Measurements from ENCODE around the gene SYT7.

GRCh38 chr11:61596990-61597389 lies 16.1 kb upstream of the SYT7 start:
- TF ChIP-seq POLR2A (IDR thresholded peaks at IDR 0.05; ENCODE audit: low read depth, low read length), result no peak
- TF ChIP-seq POLR2AphosphoS5 (IDR thresholded peaks at IDR 0.05; ENCODE audit: low read depth, low read length), result no peak

All from GM12892 (cell line).